NK-92 treated with Interleukin-12 subunit alpha and Interleukin-12 subunit beta, amount 100 ng/mL, for 24 hours (cell line): ENCODE data around the gene MTUS2.

Experiments used
- DNase-seq: peaks from one replicate; lab custom pipeline; 2025; lab: John Stamatoyannopoulos, UW

The MTUS2 gene

GRCh38 chr13:28859069-28859468 lies 38.9 kb downstream of the MTUS2 start:
- DNase-seq, result no peak

- DNase-seq, result no peak
Measured at GRCh38 chr13:28859717-28860116, 39.6 kb downstream of the MTUS2 start.

GRCh38 chr13:28864544-28864943 lies 44.4 kb downstream of the MTUS2 start:
- no peak for DNase-seq

- no peak for DNase-seq
Measured at GRCh38 chr13:28865149-28865744, 45.1 kb downstream of the MTUS2 start.

DNA sequence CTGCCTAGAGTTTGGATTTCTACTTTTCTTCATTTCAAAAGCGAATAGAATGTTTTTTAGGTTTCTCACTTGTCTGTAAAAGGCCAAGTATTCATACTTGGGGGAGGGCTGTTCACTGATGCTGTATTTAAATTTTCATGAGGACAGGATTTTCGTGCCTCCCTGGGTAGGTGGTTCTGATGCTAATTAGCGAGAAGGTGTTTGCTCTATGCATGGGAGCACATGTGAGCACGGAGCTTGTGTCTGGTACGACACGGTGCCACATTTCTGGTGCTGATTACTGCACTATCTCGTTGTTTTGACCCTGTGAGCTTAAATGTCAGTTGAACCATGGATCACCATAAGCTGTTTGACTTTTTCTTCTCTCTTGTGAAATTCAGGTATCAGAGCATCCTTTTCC lies 45.8 kb downstream of the MTUS2 start:
- no peak for DNase-seq

GRCh38 chr13:28866932-28867331 lies 46.8 kb downstream of the MTUS2 start:
- no peak for DNase-seq

GRCh38 chr13:28867564-28867963 lies 47.4 kb downstream of the MTUS2 start:
- no peak for DNase-seq

DNA sequence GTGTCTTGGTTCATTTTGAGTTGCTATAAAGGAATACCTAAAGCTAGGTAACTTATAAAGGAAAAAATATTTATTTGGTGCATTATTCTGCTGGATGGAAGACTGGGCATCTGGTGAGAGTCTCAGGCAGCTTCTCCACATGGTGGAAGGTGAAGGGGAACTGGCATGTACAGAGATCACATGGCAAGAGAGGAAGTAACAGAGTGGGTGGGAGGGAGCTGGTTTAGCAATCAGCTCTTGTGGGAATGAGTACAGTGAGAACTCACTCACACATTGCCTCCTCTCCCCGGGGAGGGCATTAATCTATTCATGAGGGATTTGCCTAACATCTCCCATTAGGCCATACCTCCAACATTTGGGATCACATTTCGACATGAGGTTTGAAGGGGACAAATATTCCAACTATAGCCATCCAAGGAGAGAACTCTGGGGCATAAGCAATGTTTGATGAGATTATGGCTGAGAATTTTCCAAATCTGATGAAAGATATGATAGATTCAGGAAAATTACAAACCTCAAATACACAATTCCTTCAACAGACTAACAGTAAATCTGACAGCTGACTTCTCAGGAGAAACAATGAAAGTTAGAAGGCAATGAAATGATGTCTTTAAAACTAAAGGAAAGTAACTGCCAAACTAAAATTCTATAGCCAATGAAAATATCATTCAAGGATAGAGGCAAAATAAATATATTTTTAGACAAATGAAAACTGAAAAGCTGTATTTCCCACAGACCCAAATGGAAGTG lies 52.5 kb downstream of the MTUS2 start:
- no peak for DNase-seq

DNA sequence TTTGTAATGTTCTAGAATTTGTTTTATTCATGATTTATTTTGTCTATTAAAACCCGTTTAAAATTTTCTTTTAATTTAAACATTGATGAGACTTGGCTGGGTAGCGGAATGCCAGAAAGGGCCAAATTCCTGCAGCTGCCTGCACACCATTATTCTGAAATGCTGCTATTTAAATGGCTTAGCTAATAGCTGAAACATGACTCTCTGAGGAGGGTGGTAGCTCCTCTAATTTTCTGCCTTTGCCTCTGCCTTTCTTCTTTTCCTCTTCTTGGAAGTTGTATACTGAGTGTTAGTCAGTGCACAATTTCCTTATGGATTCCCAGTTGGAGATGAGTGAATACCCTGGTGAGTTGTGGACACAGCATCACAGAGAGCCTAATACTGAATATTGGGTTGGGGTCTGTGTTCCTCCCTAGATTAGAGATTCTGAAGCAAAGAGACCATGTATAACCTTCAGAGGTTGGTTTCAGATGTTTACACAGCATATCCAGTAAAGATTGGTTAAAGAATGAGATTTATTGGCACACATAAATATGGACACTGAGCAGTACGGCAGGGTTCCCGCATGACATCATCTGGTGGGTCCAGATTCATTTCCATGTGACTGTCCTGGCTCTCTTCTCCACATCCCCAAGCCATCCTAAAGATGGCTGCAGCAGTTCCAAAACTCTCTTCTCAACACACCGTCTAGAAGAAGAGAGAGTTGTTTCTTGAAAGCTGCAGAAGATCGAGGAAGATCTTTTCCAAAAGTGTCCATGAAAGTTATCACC lies 55.9 kb downstream of the MTUS2 start:
- DNase-seq, result no peak

GRCh38 chr13:28877408-28877807 lies 57.3 kb downstream of the MTUS2 start:
- DNase-seq, result no peak

DNA sequence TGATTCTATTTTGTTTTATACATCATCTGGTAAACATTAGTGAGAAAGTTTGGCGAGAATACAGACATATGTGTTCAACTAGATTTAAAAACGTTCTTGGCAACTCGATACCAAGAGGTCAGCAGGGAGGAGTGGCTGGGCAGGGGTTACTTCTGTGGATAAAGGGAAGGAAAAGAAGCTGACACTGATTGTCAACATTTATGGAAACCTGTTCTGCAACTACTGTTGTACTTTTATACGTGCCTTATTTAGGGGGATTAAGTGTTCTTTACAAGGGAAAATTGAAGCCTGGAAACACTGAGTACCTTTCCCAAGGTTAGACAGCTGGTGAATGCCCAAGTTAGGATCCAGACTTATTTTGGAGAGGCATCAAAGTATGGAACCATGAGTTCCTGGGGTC lies 65.0 kb downstream of the MTUS2 start:
- no peak for DNase-seq

DNA sequence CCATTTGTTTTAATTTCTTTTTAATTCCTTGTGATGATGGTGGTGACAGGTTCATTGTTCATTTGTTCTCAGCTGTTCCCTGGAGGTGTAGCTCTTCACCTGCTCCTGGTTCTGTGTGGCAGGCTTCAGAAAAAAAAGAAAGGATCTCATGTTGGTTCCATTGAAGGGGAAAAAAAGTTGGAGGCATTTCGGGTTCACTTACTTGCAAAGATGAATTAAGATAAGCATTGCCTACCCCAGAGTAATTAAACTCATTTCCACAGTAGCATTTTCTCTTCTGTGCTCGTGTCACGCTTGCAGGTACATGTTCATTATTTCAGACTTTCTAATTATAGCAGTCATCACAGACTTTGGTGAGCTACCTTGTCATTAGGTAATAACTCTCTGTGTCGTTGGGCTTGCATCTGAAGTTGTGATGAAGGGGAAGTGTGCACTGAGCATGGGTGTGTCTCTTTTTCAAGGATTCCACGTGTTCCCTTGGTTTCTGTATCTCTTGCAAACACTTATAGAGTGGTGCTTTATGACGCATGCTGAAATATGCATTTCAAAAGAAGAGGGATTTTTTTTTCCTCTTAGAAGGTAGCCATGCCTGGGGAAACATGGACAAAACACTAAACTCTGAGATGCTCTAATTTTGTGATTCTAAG lies 69.1 kb downstream of the MTUS2 start:
- DNase-seq, result no peak

GRCh38 chr13:28890712-28891111 lies 70.6 kb downstream of the MTUS2 start:
- DNase-seq, result no peak

DNA sequence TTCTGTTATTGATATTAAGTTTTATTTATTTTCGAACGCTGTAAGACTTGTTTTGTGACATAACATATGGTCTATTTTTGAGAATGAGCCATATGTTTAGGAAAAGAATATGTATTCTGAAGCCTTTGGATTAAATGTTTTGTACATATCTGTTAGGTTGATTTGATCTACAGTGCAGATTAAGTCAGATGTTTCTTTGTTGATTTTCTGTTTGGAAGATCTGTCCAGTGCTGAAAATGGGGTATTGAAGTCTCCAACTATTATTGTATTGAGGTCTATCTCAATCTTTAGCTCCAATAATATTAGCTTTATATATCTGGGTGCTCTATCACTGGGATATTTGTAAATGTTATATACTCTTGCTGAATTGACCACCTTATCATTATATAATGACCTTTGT lies 97.9 kb downstream of the MTUS2 start:
- DNase-seq, result no peak

DNA sequence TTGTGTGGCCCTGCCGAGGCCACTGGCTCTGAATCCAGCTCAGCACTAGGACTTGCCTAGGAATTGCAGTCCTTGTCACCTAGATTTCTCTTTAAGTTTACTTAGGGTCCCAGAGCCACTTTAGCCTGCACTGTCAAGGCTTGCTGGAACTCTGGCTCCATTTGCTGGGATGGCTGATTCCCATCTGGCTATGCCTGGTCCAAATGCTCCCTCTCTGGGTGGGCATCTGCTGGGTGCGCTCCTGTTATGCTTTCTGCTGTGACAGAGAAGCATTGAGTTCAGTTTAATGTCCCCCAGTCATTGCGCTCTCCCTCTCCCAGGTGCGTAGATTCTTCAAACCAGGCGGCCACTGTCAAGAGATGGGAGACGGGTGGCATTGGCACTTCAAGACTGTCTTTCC lies 102.2 kb downstream of the MTUS2 start:
- DNase-seq, result no peak

GRCh38 chr13:28935104-28935503 lies 115.0 kb downstream of the MTUS2 start:
- no peak for DNase-seq

GRCh38 chr13:28942906-28943305 lies 122.8 kb downstream of the MTUS2 start:
- DNase-seq, result no peak

DNA sequence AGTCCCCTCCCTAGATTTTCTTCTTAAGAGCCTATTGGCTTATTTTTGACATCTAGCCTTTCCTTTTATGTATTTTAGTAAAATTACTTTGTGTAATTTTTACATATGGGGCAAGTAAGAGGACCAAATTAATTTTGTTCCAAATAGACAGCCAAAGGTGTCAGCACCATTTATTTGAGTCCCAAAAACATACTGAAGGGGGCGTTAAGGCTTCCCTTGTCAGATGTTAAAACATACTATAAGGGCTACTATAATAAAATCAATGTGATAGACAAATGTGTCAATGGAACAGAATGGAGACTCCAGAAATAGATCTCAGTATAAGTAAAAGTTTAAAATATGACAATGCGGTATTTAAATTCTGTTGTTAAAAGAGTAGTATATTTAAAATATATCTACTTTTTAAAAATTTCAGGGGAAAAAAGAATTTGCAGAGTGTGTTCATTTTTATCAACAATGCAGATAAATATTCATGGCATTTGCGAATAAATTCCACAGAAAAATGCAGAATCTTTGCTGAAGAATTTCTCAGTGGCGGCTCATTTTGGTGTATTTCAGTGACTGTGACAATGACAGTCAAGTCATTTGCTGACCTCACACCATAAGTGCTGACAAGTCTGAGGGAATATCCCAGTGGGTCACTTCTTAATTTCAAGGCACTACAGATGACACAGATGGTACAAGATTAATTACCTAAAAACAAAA lies 133.7 kb downstream of the MTUS2 start:
- no peak for DNase-seq

DNA sequence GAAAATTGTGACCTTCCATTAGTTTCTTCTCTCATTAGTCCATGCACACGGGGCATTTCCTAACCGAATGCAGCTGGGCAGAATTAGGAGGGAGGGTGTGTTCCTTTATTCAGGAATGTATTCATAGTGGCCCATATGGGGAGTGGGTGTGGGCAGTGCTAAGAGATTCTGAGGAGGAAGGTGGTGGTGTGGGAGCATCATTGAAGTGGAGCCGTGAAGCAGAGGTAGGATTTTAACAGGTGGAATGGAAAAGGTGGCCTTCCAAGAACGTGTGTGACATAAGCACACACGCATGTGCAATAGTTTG lies 134.2 kb downstream of the MTUS2 start:
- no peak for DNase-seq

DNA sequence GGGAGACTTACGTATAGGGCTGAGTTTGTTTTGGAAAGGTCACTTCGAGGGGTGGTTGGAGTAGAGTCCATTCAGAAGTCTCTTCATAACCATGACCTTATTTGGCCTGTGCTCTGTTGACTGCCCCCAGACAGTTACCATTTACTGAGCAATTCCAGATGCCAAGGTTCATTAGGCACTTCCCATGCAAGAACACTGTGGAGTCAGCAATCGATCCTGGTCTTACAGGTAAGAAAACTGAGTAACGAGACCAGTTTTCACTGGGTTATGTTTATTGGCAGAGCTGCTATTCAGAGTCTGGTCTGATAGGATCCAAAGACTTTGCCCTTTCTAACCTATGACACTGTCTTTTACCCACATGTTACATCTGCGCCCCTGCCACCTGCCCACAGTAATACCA lies 134.7 kb downstream of the MTUS2 start:
- no peak for DNase-seq

DNA sequence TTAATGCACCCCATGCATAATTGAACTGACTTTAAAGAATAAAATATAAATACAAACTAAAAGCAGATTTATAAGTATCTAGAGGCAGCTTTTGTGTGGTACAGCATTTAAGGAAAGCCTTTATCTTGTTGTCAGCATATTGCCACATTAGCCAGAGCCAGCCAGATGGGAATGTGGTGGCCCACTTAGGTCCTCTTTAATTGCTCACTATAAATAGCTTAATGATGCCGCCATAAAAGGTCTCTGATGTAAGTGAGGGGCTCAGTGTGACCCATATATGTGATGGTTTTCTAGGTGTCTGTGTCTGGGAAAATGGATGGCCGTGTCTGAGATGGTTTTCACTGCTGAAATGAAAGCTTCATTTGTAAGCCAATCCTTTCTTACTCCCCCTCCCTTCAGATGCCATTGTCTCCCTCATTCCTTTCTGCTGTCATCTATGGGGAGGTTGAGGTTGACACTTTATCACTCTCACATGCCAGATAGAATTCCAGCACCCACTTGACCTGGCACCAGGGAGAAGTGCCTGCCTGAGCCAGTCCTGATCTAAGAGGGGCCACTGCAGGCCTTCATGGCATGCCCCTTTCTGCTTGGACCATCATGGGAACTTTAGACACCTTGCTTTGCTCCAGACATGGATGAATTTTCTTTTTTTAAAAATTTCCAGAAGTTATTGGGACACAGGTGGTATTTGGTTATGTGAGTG lies 135.3 kb downstream of the MTUS2 start:
- DNase-seq, result no peak

DNA sequence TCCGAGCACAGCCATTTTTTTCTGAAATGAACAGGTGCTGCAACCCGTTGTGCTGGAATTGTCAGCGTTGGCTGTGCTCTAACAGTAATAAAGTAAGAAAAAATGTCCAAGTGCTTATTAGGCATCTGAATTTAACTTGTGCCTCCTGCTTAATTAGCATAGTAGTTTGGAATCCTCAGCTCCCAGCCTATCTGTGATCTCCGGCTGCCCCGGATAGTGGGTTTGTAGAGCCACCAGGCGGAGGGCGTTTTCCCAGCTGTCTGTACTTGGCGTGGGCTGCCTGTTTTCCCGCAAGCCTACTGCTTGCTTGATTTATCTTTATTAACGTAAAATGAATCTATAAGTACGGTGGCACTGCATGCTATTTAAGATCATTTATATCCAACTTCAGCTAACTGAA lies 137.9 kb downstream of the MTUS2 start:
- no peak for DNase-seq
